ENCODE measurements around the gene RALY. TPM values are rescaled to one million over a fixed set of nuclear protein-coding genes. Genes with fewer than 3 reads are reported as not detected.

RALY gene
- total RNA-seq, 1 experiment from 2014 or later: 119 TPM

- intact Hi-C loops (cut with micrococcal nuclease): no loop called here
- Histone ChIP-seq H3K4me1 (ENCODE audit: control insufficient read depth in 1 of 2, insufficient read depth in 2 of 2, low read length in 2 of 2) (no peaks in the 10 kb centered on the region), H2AFZ (ENCODE audit: low read depth, low read length, poor library complexity, severe bottlenecking) (no peak overlapping the region), H3K79me2 (ENCODE audit: insufficient read depth, low read length) (peaks cover 90% of the 10 kb centered on the region), H3K27ac (ENCODE audit: low read depth, low read length) (no peak overlapping the region), H3K4me2 (ENCODE audit: low read length) (no peak overlapping the region), H4K20me1 (ENCODE audit: insufficient read depth) (0 out of 2 replicates have a peak, but pooled peaks cover under 1% of the 10 kb centered on the region), H3K9me2 (ENCODE audit: insufficient read depth) (no peaks in the 10 kb centered on the region), H3K4me3 (replicated peaks in 1 of 2; ENCODE audit: low read depth in 1 of 2, low read length in 2 of 2) (no peak overlapping the region), H3K9me3 (ENCODE audit: control insufficient read depth in 1 of 2, insufficient read depth in 1 of 2, low read depth in 1 of 2, low read length in 2 of 2) (no peaks in the 10 kb centered on the region), H3K36me3 (ENCODE audit: control insufficient read depth in 1 of 2, insufficient read depth in 2 of 2, low read length in 2 of 2) (no peaks in the 10 kb centered on the region), H3K9ac (ENCODE audit: low read length) (no peak overlapping the region), H3K27me3 (ENCODE audit: insufficient read depth, low read length) (no peaks in the 10 kb centered on the region)
- no TSS peak for BruUV-seq (replicated peaks)
- DNase-seq (ENCODE audit: low read depth, low spot score) (no peak), ATAC-seq (no peak)
- CTCF ChIA-PET: no interaction called here
- RAD21 ChIA-PET (ENCODE audit: low non-redundant PET in 1 of 2, low total read pairs in 2 of 2, uncharacterized antibody in 2 of 2, unreplicated experiment in 2 of 2): no interaction called here
- POLR2A ChIA-PET: no interaction called here
- TF ChIP-seq YY1 (IDR thresholded peaks at IDR 0.05; ENCODE audit: extremely low read depth, insufficient replicate concordance, low read depth, low read length): no peak
- no peak for TF ChIP-seq FOSL1 (IDR thresholded peaks at IDR 0.05; ENCODE audit: low read depth)
- no peak for TF ChIP-seq TCF7L2 (IDR thresholded peaks at IDR 0.05; ENCODE audit: borderline replicate concordance, extremely low read depth, insufficient read depth, insufficient read length)
- no peak for TF ChIP-seq REST (IDR thresholded peaks at IDR 0.05; ENCODE audit: low read depth)
- no peak for TF ChIP-seq CBX3 (IDR thresholded peaks at IDR 0.05; ENCODE audit: low read depth)
- TF ChIP-seq SIN3A (IDR thresholded peaks at IDR 0.05; ENCODE audit: low read depth): no peak
- no peak for TF ChIP-seq CTCF (IDR thresholded peaks at IDR 0.05 in 2 of 3, conservative IDR thresholded peaks at IDR 0.05 in 1 of 3; ENCODE audit: borderline replicate concordance in 1 of 3, insufficient read depth in 1 of 3, low read depth in 2 of 3, low read length in 2 of 3)
- no peak for TF ChIP-seq SP1 (IDR thresholded peaks at IDR 0.05; ENCODE audit: low read depth)
- TF ChIP-seq POLR2AphosphoS5 (IDR thresholded peaks at IDR 0.05; ENCODE audit: low read depth, low read length): no peak
- TF ChIP-seq ZBTB33 (IDR thresholded peaks at IDR 0.05; ENCODE audit: extremely low read depth, insufficient replicate concordance, low read length): no peak
- no peak for TF ChIP-seq SRF (IDR thresholded peaks at IDR 0.05; ENCODE audit: low read depth)
- no peak for TF ChIP-seq ATF3 (IDR thresholded peaks at IDR 0.05)
- no peak for TF ChIP-seq POLR2A (IDR thresholded peaks at IDR 0.05; ENCODE audit: borderline replicate concordance, extremely low read depth, insufficient read depth, insufficient read length)
Observed at GRCh38 chr20:34045930-34046725, 52.4 kb downstream of the RALY start.

All from HCT116 (cell line).